ENCODE measurements around the gene MACROD2. TPM values are rescaled to one million over a fixed set of nuclear protein-coding genes. Genes with fewer than 3 reads are reported as not detected.

The MACROD2 gene
- total RNA-seq, 1 experiment from 2014 or later = 3.7 TPM

DNA sequence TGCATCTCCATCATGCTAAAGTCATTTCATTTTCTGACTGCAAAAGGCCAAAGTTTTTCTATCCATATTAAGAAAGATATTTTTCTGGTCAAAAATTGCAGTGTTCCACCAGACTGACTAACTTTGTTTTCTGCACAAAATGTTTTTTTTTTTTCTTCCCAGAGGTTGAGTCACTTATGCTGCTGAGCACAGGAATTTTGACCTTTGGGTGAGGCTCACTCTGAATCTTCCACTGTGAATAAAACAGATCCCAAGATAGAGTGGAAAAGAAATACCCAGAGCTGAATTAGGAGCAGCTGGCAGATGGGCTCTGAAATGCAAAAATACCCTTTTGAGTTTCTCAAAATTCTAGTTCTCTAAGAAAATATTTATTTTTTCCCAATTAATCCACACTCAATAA lies 1581.1 kb downstream of the MACROD2 start:
- Histone ChIP-seq H3K9ac (ENCODE audit: low read length) (no peak overlapping the region), H3K4me1 (ENCODE audit: control insufficient read depth in 1 of 2, insufficient read depth in 2 of 2, low read length in 2 of 2) (no peaks in the 10 kb centered on the region), H3K4me3 (replicated peaks in 1 of 2; ENCODE audit: low read depth in 1 of 2, low read length in 2 of 2) (no peak overlapping the region), H2AFZ (ENCODE audit: low read depth, low read length, poor library complexity, severe bottlenecking) (no peak overlapping the region), H3K4me2 (ENCODE audit: low read length) (no peak overlapping the region), H3K27me3 (ENCODE audit: insufficient read depth, low read length) (no peaks in the 10 kb centered on the region), H3K36me3 (ENCODE audit: control insufficient read depth in 1 of 2, insufficient read depth in 2 of 2, low read length in 2 of 2) (no peaks in the 10 kb centered on the region), H3K79me2 (ENCODE audit: insufficient read depth, low read length) (no peaks in the 10 kb centered on the region), H3K9me2 (ENCODE audit: insufficient read depth) (no peaks in the 10 kb centered on the region), H3K9me3 (ENCODE audit: control insufficient read depth in 1 of 2, insufficient read depth in 1 of 2, low read depth in 1 of 2, low read length in 2 of 2) (peaks cover 3 to 16% of the 10 kb centered on the region in 2 experiments; a peak in 2 of 4 replicates), H3K27ac (ENCODE audit: low read depth, low read length) (no peak overlapping the region), H4K20me1 (ENCODE audit: insufficient read depth) (no peaks in the 10 kb centered on the region)
- ATAC-seq = no peak
- intact Hi-C loops (cut with micrococcal nuclease) = no loop called here
- TF ChIP-seq CEBPB (IDR thresholded peaks at IDR 0.05; ENCODE audit: low read depth) (no peak), TCF7L2 (IDR thresholded peaks at IDR 0.05; ENCODE audit: borderline replicate concordance, extremely low read depth, insufficient read depth, insufficient read length) (no peak), POLR2A (IDR thresholded peaks at IDR 0.05; ENCODE audit: borderline replicate concordance, extremely low read depth, insufficient read depth, insufficient read length) (no peak), EGR1 (IDR thresholded peaks at IDR 0.05; ENCODE audit: low read depth) (no peak), EZH2phosphoT487 (IDR thresholded peaks at IDR 0.05; ENCODE audit: borderline replicate concordance) (no peak), CBX3 (IDR thresholded peaks at IDR 0.05; ENCODE audit: low read depth) (no peak), YY1 (IDR thresholded peaks at IDR 0.05; ENCODE audit: extremely low read depth, insufficient replicate concordance, low read depth, low read length) (no peak), SIN3A (IDR thresholded peaks at IDR 0.05; ENCODE audit: low read depth) (no peak), JUND (IDR thresholded peaks at IDR 0.05) (no peak), FOSL1 (IDR thresholded peaks at IDR 0.05; ENCODE audit: low read depth) (no peak)
- TF ChIP-seq, protein P1, sequence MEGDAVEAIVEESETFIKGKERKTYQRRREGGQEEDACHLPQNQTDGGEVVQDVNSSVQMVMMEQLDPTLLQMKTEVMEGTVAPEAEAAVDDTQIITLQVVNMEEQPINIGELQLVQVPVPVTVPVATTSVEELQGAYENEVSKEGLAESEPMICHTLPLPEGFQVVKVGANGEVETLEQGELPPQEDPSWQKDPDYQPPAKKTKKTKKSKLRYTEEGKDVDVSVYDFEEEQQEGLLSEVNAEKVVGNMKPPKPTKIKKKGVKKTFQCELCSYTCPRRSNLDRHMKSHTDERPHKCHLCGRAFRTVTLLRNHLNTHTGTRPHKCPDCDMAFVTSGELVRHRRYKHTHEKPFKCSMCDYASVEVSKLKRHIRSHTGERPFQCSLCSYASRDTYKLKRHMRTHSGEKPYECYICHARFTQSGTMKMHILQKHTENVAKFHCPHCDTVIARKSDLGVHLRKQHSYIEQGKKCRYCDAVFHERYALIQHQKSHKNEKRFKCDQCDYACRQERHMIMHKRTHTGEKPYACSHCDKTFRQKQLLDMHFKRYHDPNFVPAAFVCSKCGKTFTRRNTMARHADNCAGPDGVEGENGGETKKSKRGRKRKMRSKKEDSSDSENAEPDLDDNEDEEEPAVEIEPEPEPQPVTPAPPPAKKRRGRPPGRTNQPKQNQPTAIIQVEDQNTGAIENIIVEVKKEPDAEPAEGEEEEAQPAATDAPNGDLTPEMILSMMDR (IDR thresholded peaks at IDR 0.05 in 2 of 3, conservative IDR thresholded peaks at IDR 0.05 in 1 of 3; ENCODE audit: borderline replicate concordance in 1 of 3, insufficient read depth in 1 of 3, low read depth in 2 of 3, low read length in 2 of 3) = no peak
- TF ChIP-seq, protein P2, sequence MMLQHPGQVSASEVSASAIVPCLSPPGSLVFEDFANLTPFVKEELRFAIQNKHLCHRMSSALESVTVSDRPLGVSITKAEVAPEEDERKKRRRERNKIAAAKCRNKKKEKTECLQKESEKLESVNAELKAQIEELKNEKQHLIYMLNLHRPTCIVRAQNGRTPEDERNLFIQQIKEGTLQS (IDR thresholded peaks at IDR 0.05) = no peak
- TF ChIP-seq, protein P3, sequence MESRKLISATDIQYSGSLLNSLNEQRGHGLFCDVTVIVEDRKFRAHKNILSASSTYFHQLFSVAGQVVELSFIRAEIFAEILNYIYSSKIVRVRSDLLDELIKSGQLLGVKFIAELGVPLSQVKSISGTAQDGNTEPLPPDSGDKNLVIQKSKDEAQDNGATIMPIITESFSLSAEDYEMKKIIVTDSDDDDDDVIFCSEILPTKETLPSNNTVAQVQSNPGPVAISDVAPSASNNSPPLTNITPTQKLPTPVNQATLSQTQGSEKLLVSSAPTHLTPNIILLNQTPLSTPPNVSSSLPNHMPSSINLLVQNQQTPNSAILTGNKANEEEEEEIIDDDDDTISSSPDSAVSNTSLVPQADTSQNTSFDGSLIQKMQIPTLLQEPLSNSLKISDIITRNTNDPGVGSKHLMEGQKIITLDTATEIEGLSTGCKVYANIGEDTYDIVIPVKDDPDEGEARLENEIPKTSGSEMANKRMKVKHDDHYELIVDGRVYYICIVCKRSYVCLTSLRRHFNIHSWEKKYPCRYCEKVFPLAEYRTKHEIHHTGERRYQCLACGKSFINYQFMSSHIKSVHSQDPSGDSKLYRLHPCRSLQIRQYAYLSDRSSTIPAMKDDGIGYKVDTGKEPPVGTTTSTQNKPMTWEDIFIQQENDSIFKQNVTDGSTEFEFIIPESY (IDR thresholded peaks at IDR 0.05; ENCODE audit: extremely low read depth, insufficient replicate concordance, low read length) = no peak
- ChIA-PET POLR2A (no interaction called here), CTCF (no interaction called here), RAD21 (ENCODE audit: low non-redundant PET in 1 of 2, low total read pairs in 2 of 2, uncharacterized antibody in 2 of 2, unreplicated experiment in 2 of 2) (no interaction called here)
- no peak for DNase-seq (ENCODE audit: low read depth, low spot score)
- no TSS peak for BruUV-seq (replicated peaks)

Data from HCT116 (cell line).